NCI-H2196 treated with DMSO at 0.1 percent for 48 hours (cell line): Measurements from ENCODE around the gene PPP2R1B.

Source experiments
- DNase-seq: peaks from one replicate; lab custom pipeline; 2025; ENCODE audit not compliant: unreplicated experiment; lab: John Stamatoyannopoulos, UW

PPP2R1B gene

DNA sequence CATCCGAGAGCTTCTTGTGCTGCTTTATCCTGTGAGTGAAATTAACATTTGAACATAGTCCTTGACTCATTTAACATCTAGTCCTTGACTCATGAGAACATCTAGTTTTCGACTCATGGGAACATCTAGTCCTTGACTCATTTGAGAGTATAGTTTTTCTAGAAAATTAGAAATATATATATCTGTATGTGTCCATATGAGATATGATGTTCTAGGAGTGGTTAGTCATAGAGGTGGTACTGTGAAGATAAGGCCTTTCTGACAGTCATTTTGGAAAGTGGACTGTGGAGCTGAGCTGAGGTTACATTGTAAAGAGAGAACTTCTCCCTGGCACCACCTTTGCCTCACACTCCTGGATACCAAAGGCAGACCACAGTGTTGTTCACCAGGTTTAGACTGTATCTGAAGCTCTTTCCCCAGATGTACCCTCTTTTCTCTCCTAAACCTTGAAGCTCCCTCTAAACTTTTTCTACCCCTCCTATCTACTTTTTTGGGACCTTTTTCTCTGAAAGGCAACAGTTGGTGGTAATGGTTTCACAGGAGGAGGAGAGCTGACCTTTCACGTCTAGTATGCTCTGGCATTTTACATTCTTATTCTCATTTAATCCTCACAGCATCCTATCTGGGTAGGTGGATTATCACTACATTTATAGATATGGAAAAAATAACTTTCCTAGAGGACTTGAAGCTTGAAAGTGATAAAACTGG, 67.2 kb downstream of the PPP2R1B start:
- DNase-seq, result no peak

GRCh38 chr11:111697933-111698371, 68.2 kb downstream of the PPP2R1B start:
- DNase-seq, result no peak

DNA sequence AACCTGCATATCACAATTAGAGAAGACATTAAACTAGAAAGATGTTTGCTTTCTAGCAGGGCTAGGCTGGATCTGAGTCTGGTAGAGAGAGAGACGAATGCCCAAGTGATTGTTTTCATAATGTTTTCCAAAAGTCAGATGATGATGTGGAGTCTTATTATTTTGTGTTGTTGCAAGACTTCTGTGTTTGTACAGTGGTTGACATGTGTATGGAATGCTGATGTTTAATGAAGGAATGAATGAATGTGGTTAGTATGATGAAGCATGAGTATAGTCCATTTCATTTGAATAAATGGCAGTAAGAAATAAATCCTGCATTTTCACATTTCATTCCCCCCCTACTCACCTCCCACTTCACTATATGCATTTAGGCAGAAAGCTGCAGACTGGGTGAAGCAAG, 69.6 kb downstream of the PPP2R1B start:
- no peak for DNase-seq

DNA sequence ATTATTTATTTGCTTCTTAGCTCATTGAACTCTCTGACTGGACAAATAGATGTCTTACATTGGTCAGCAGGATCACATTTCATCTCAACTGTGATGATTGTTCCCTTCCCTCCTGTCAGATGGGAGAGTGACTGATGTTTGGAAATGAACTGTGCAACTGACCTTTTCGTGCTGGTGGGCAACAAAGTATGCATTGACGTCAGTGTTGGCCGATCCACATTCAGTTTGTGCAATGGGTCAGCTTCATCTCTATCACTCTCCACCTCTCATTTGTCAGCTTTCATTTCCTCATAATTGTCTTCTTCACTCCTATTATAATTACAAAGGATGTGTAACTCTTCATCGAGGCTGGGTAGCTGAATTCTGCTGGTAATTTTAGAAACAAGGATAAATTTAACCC, 71.3 kb downstream of the PPP2R1B start:
- DNase-seq, result no peak

- DNase-seq, result no peak
These were observed 72.8 kb downstream of the PPP2R1B start for GRCh38 chr11:111693224-111693937.

DNA sequence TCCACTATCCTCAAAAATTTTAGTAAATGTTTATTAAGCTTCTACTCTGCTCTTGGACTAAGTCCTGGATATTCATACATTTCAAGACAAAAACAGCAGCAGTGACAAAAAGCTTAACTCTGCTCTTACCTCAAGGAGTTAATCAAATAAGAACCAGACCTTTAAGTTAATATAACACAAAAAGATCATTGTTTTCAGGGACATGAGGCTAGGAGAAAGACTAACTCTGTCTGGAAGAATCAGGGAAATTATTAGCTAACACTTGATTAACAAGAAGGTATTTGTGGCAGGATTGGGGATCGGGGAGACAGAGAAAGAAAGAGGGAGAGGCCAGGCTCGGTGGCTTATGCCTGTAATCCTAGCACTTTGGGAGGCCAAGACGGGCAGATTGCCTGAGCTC, 74.4 kb downstream of the PPP2R1B start:
- no peak for DNase-seq

DNA sequence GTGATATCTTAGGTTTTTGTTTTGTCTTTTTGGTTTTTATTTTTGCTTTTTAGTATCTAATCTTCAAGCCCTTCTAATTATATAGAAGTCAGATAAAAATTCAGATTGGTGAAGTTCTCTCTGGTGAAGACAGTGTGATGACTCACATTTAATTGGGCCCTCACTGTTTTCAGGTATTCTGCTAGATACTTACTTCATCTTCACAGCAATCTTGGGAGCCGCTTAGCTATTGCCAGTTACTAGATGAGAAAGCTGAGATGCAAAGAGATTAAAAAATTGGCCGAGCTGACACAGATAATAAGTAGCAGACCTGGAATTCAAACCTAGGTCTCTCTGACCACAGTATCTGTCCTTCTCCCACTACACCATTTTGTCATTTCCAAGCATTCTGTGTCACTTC, 75.0 kb downstream of the PPP2R1B start:
- no peak for DNase-seq

DNA sequence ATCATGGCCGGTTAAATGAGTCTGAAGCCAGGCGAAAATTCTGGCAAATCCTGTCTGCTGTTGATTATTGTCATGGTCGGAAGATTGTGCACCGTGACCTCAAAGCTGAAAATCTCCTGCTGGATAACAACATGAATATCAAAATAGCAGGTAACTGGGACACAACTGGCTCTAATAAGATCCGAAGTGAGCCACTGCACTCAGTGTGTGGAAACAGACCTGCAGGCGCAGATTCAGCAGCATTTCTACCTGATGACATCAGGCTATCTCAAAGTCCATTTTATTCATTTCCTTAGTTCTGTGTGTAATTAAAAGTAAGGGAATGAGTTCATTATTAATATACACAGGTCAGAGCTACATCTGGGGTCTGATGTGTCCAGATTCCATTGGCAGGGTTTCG, 78.2 kb downstream of the PPP2R1B start:
- DNase-seq, result no peak

DNA sequence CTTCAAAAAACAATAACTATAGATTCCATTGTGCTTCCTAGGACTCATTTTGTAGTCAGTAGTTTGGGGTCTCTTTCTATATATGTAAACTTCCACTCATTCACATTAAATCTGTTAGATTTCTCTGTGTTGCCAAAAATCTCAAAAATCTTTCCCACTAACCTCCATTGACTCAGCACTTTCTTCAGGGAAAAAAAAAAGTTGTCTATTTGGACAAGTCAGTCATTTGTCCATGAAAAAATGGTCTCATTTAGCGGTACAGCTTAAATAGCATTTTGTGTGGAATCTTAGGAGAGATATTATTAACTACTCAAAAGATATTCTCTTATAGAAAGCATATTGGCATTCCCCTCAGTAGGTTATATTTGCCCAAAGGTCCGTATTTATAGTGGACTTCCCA, 81.9 kb downstream of the PPP2R1B start:
- no peak for DNase-seq

GRCh38 chr11:111683806-111684205, 82.4 kb downstream of the PPP2R1B start:
- no peak for DNase-seq

DNA sequence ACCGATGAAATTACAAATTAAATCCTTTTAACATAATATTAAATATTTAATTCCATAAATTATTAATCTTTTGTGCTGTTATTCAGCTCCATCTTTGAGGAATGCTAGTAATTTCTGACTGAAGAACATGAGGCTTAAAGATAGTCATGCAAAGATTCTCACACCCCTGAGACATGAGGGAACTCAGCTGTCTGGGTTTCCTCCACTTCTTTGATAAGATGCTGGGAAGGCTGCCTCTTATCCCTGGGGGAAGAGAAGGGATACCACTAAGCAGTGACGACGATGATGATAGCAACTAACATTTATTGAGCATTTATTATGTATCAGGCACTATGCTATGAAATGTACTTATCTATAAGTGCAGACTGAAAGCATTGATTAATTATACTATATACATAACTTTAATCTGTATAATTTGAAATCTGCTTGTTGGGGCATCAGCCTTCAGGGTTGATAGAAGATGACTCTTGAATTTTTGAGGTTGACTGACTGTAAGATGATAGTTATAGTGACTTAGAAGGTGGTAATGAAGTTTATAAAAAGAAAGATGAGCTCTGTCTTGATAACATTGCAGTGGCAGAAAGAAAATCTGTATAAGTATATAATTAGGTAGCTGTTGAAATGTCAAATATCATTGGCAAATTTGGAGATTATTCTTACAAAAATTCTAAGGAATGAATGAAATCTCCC, 85.6 kb downstream of the PPP2R1B start:
- DNase-seq, result no peak
